Measurements from ENCODE around the gene AQR. TPM values are rescaled to one million over a fixed set of nuclear protein-coding genes. Genes with fewer than 3 reads are reported as not detected.

The AQR gene
- polyA plus RNA-seq, 1 of the 3 experiments (the other 2 are of a cell fraction), result 11.6 TPM

GRCh38 chr15:34927726-34928125 is 41.8 kb downstream of the AQR start:
- H3F3A ChIP-seq (replicated peaks; ENCODE audit: insufficient read depth), result peaks cover 7% of the 10 kb centered on the region
- H3K9ac ChIP-seq, result no peak overlapping the region
- H3K36me3 ChIP-seq (replicated peaks in 1 of 2; ENCODE audit: control insufficient read depth in 1 of 2, insufficient read depth in 2 of 2, low read length in 1 of 2), result peaks cover 66 to 77% of the 10 kb centered on the region in 2 experiments
- no peak overlapping the region for H3K4me2 ChIP-seq
- WGBS (ENCODE audit: low lambda C conversion rate), result 99% methylated on average over 2 of the region's 2 CpGs
- no peak for TF ChIP-seq FOXM1 (IDR thresholded peaks at IDR 0.05; ENCODE audit: low read depth)
- no peak for TF ChIP-seq TAF1 (IDR thresholded peaks at IDR 0.05; ENCODE audit: borderline replicate concordance, low read depth, low read length)
- TF ChIP-seq TEAD4 (IDR thresholded peaks at IDR 0.05; ENCODE audit: borderline replicate concordance, insufficient read depth), result no peak
- no peak for TF ChIP-seq CTCF (IDR thresholded peaks at IDR 0.05)
- TF ChIP-seq SMC3 (IDR thresholded peaks at IDR 0.05; ENCODE audit: low read depth, low read length), result no peak
- TF ChIP-seq IRF3 (IDR thresholded peaks at IDR 0.05; ENCODE audit: low read depth, low read length), result no peak
- no peak for TF ChIP-seq YY1 (IDR thresholded peaks at IDR 0.05; ENCODE audit: low read depth)
- no peak for TF ChIP-seq POLR2AphosphoS5 (IDR thresholded peaks at IDR 0.05; ENCODE audit: low read depth, low read length)
- H2AFZ ChIP-seq (ENCODE audit: low read depth), result no peak overlapping the region
- no peak overlapping the region for H3K27ac ChIP-seq (ENCODE audit: low read depth in 2 of 2, low read length in 1 of 2)
- no peaks in the 10 kb centered on the region for H4K20me1 ChIP-seq (ENCODE audit: insufficient read depth)
- H3K9me3 ChIP-seq, result no peaks in the 10 kb centered on the region
- no peaks in the 10 kb centered on the region for H3K79me2 ChIP-seq (ENCODE audit: insufficient read depth)
- H3K9me2 ChIP-seq, result no peaks in the 10 kb centered on the region
- ChIA-PET CTCF (interaction anchor here (1.9 kb wide), 1 partner anchor 306 kb away, joined by 8 read pairs; no protein-coding TSS in a partner anchor), POLR2A (no interaction called here)
- H3K4me1 ChIP-seq (ENCODE audit: control insufficient read depth in 1 of 2, insufficient read depth in 2 of 2, low read depth in 1 of 2, low read length in 1 of 2), result no peaks in the 10 kb centered on the region
- no peak for DNase-seq
- no peak overlapping the region for H3K4me3 ChIP-seq (ENCODE audit: low read depth in 2 of 2, low read length in 1 of 2)
- no peaks in the 10 kb centered on the region for H3K27me3 ChIP-seq (ENCODE audit: insufficient read depth)

- H3K36me3 ChIP-seq (replicated peaks in 1 of 2; ENCODE audit: control insufficient read depth in 1 of 2, insufficient read depth in 2 of 2, low read length in 1 of 2), result peaks cover 79% of the 10 kb centered on the region in 2 experiments
- TF ChIP-seq PBX3 (IDR thresholded peaks at IDR 0.05), result no peak
- TF ChIP-seq GATA2 (CRISPR knock-in tag; IDR thresholded peaks at IDR 0.05), result no peak
- no peak for TF ChIP-seq ELF1 (IDR thresholded peaks at IDR 0.05)
- TF ChIP-seq POLR2AphosphoS5 (IDR thresholded peaks at IDR 0.05; ENCODE audit: low read depth, low read length), result no peak
- TF ChIP-seq MAX (IDR thresholded peaks at IDR 0.05; ENCODE audit: low read depth), result no peak
- no peak for TF ChIP-seq SIN3A (IDR thresholded peaks at IDR 0.05; ENCODE audit: borderline replicate concordance, low read depth, low read length)
- TF ChIP-seq TAF1 (IDR thresholded peaks at IDR 0.05; ENCODE audit: borderline replicate concordance, low read depth, low read length), result no peak
- no peak for TF ChIP-seq TCF12 (IDR thresholded peaks at IDR 0.05)
- no peak for TF ChIP-seq FOXM1 (IDR thresholded peaks at IDR 0.05; ENCODE audit: low read depth)
- TF ChIP-seq SMC3 (IDR thresholded peaks at IDR 0.05; ENCODE audit: low read depth, low read length), result no peak
- TF ChIP-seq RAD21 (IDR thresholded peaks at IDR 0.05; ENCODE audit: low read length), result no peak
- no peak for TF ChIP-seq IRF3 (IDR thresholded peaks at IDR 0.05; ENCODE audit: low read depth, low read length)
- no peak for TF ChIP-seq EP300 (IDR thresholded peaks at IDR 0.05; ENCODE audit: borderline replicate concordance in 1 of 2, low read depth in 1 of 2, low read length in 1 of 2)
- no peak for TF ChIP-seq RCOR1 (IDR thresholded peaks at IDR 0.05; ENCODE audit: low read length)
- TF ChIP-seq ZBTB33 (IDR thresholded peaks at IDR 0.05; ENCODE audit: borderline replicate concordance, low read depth), result no peak
- TF ChIP-seq MEF2A (IDR thresholded peaks at IDR 0.05; ENCODE audit: borderline replicate concordance, low read depth), result no peak
- no peak for TF ChIP-seq NFIC (IDR thresholded peaks at IDR 0.05; ENCODE audit: borderline replicate concordance)
- no peaks in the 10 kb centered on the region for H4K20me1 ChIP-seq (ENCODE audit: insufficient read depth)
- no peaks in the 10 kb centered on the region for H3F3A ChIP-seq (replicated peaks; ENCODE audit: insufficient read depth)
- H3K9me2 ChIP-seq, result no peaks in the 10 kb centered on the region
- no peaks in the 10 kb centered on the region for H3K79me2 ChIP-seq (ENCODE audit: insufficient read depth)
- H3K27me3 ChIP-seq (ENCODE audit: insufficient read depth), result no peaks in the 10 kb centered on the region
- DNase-seq, result no peak
- H2AFZ ChIP-seq (ENCODE audit: low read depth), result no peak overlapping the region
- 95% methylated on average over 2 of the region's 2 CpGs for WGBS (ENCODE audit: low lambda C conversion rate)
- H3K9ac ChIP-seq, result no peak overlapping the region
- no peaks in the 10 kb centered on the region for H3K9me3 ChIP-seq
- ChIA-PET CTCF (interaction anchor here (1.0 to 1.3 kb wide), 2 partner anchors 206 to 209 kb away, joined by 4 read pairs; no protein-coding TSS in a partner anchor), POLR2A (no interaction called here)
- no peak overlapping the region for H3K4me2 ChIP-seq
- no peaks in the 10 kb centered on the region for H3K4me1 ChIP-seq (ENCODE audit: control insufficient read depth in 1 of 2, insufficient read depth in 2 of 2, low read depth in 1 of 2, low read length in 1 of 2)
- no peak overlapping the region for H3K4me3 ChIP-seq (ENCODE audit: low read depth in 2 of 2, low read length in 1 of 2)
- H3K27ac ChIP-seq (ENCODE audit: low read depth in 2 of 2, low read length in 1 of 2), result no peak overlapping the region
Measured at GRCh38 chr15:34914317-34914716, 55.2 kb downstream of the AQR start.
